ENCODE data around the gene CRB1.
"Not testable (repeated sequence)": the region's sequence is repeated elsewhere in the genome, so short reads cannot be mapped to it uniquely, and the experiment has no call there.

Gene CRB1

DNA sequence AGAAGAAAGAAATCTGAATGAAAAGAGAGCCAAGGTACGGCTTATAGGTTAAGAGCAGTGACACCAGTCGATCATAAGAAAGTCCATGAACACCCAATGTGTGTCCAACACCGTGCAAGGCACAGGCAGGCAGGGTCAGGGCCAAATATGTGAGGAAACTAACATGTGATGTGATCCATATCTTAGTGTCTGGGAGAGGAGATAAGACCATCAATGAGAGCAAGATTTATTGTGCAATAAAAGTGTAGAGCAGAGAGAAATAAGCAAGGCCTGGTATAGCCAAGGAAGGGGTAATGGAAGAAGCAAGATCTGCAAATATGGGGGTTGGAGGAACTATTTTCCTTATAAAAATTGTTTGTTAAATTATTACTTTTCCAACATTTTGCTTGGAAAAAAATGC, 198.8 kb downstream of the CRB1 start:
- no peak for DNase-seq

DNA sequence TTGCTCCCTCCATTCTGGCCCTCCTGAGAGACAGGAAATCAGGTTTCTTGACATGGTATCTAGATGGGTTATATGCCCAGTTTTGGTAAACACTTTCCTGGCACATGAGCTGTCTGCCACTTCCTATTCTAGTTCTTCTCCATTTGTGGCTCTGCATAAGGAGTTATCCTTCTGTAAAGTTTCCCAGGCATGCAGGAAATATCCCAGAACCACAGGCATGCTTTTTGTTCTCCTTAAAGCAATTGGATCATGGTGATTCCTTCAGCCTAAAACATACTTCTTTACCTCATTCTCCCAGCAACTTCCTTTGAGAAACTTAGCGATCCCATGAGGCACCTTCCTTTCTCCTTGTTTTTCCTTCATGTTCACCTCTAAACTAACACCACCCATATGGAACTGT, 199.8 kb downstream of the CRB1 start:
- no peak for DNase-seq

GRCh38 chr1:197468543-197469175, 200.6 kb downstream of the CRB1 start:
- DNase-seq, result no peak

DNA sequence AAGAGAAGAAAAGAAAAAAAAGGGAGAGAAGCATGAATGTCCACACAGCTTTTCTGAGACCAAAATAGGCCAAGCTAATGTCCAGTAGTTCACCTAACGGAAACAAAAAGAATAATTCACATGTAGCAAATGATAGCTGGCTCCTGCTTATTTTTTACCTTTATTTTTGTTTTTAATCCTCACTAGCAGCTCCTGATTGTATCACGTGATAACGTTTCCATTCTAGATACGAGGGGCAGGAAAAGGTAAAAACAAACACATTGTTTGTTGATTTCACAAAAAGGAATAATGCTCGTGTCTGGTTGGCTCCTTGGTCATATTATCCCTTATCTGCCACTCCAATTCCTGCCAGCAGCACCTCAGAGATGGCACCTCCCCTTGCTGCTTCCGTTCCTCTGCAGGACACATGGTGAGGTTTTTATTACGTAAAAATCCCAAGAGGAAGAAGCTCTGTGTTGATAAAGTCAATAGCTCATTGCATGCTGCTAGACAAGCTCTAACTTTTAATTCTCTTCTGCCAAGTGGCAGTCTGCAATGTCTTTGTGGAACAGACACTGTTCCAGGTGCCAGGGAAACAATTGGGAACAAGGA, 201.7 kb downstream of the CRB1 start:
- DNase-seq, result no peak

DNA sequence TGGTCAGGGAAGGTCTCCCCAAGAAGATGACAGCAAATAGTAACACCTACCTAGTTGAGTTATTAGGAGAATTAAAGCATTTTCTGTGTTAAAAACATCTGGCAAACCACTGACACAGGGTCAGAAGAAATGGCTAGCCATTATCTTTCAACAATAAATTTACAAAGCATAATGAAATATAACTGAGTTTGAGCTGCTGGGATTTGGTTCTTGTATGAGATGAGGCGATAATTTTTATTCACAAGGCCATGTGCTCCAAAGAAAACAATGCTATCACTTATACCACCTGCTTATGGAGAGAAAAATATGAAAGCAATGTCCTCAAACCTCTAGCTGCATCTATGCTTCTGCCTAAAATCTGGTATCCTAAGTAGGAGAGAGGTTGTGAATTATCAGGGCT, 202.3 kb downstream of the CRB1 start:
- DNase-seq, result no peak

DNA sequence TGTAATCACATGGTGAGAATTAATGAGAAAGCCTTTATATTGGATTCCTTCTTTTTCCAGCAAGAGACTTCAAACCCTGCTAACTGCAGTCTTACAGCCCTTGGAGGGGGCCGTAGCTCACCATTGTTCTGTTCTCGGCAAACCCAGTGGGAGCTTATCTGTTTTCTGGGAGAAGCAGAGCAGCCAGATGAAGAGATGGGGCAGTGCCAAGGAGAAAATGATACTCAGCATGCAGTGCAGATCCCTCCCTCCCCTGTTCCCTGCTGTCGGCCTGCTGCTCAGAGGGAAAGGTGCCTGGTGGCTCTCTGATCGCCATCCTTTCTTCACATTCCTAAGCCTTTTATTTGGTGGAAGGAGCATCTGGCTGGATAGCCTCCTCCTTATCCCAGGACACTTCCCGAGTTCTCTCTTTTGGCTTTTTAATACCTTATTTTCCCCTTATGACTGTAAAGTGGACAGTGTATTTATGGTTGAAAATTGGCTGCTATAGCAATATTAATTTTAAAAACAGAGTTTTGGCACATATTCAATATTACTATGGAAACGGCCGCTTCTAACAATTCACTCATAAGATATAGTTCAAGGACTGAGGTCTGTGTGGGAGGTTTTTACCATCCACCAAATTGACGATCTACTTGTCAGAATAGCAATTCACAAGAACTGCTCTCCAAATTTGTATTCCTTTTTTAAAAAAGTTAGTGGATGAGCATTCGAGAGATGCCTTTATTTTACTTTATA, 203.4 kb downstream of the CRB1 start:
- no peak for DNase-seq

- no peak for DNase-seq
Observed at GRCh38 chr1:197472141-197472540, 204.1 kb downstream of the CRB1 start.

- no peak for DNase-seq
Observed at GRCh38 chr1:197480446-197480845, 212.4 kb downstream of the CRB1 start.

GRCh38 chr1:197481101-197481500, 213.0 kb downstream of the CRB1 start:
- DNase-seq, result no peak

- no peak for DNase-seq
Observed at GRCh38 chr1:197485790-197486189, 217.7 kb downstream of the CRB1 start.

GRCh38 chr1:197486946-197487345, 218.9 kb downstream of the CRB1 start:
- no peak for DNase-seq

- DNase-seq, result not testable (repeated sequence)
Observed at GRCh38 chr1:197491505-197491904, 223.5 kb downstream of the CRB1 start.

GRCh38 chr1:197496722-197497121, 228.7 kb downstream of the CRB1 start:
- no peak for DNase-seq

DNA sequence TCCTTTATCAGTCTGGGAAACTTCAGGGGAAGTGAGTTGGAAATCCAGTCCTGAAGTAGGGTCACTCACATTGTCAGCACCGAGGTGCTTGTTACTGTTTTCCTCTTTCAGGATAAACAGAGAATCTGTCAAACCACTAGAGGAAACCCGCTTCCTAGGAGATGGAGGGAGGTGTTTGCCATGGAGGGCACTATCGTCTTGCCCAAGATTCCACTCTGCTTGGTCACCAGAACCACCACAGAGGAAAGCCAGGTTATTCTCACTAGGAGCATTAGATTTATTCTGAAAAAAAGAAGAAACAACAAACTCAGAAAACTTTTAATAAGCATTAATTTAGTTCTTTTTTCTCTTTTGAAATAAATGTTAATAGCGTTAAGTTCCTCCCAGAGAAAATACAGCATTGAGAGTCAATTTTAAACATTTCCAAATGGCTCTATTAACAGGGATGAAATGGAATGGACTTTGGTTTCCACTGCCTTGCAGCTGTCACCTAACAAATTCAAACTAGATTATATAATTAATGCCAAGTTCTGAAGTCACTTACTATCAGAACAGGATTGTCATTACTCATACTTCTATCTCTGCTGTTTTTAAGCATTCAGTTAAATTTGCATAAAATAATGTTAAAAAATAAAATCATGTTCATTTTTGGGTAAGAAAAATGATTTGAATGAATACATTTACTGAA, 242.8 kb downstream of the CRB1 start:
- no peak for DNase-seq

- no peak for DNase-seq
Observed at GRCh38 chr1:197515421-197515820, 247.4 kb downstream of the CRB1 start.

- no peak for DNase-seq
Observed at GRCh38 chr1:197519741-197520334, 251.8 kb downstream of the CRB1 start.

GRCh38 chr1:197521118-197521739, 253.2 kb downstream of the CRB1 start:
- DNase-seq, result no peak

DNA sequence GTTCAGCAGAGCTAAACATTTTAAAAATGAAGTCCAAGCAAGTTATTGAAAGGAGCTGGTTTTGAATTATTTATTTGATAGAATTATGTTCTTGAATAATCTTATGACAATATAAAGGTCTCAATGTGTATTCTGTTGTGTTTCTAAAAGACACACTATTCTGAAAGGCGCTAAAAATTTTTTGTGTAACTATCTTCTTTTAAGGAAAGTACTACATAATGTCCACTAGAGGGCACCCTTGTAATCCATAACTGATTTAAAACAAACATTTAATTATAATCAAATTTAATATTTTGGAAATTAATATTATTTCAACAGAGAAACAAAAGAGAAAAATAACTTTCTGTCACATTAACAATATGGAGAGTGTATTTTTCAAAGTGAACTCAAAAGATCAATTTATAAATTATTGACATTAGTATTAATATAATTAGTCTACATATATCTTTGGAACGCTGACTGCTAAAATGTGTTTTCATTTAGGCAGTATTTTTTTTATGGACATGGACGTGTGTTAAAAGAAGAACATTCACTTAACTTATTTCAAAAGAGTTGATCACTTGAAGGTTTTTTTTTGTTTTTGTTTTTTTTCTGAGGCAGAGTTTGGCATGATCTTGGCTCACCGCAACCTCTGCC, 258.8 kb downstream of the CRB1 start:
- DNase-seq, result no peak
